DOHH2 (cell line): ENCODE measurements around the gene ZNF558.

Experiments used
- H3F3A ChIP-seq: fragments of 200-600 bp; sonication (generic), shearing (Covaris generic); 2 replicates; pipeline ENCODE4 v1.6.0; 2016; ENCODE audit warnings: antibody characterized with exemption, mild to moderate bottlenecking; ENCODE audit not compliant: control insufficient read depth, insufficient read depth
- H3K27ac ChIP-seq: fragments of 200-600 bp; sonication (generic); 2 replicates; pipeline ENCODE4 v1.5.1; 2014; ENCODE audit warnings: low read depth, mild to moderate bottlenecking, low read length, moderate library complexity
- H3K27me3 ChIP-seq: fragments of 200-600 bp; sonication (generic); 2 replicates; pipeline ENCODE4 v1.6.1; 2014; ENCODE audit warnings: mild to moderate bottlenecking, low read length, mixed read lengths; ENCODE audit not compliant: control insufficient read depth
- H3K36me3 ChIP-seq: fragments of 200-600 bp; sonication (generic); 2 replicates; pipeline ENCODE4 v1.6.1; 2014; ENCODE audit warnings: mild to moderate bottlenecking, low read length, moderate library complexity, mixed read lengths; ENCODE audit not compliant: control insufficient read depth
- H3K4me1 ChIP-seq: fragments of 200-600 bp; sonication (generic); 2 replicates; pipeline ENCODE4 v1.6.1; 2014; ENCODE audit warnings: mild to moderate bottlenecking, low read length, mixed read lengths; ENCODE audit not compliant: control insufficient read depth
- H3K4me2 ChIP-seq: fragments of 200-600 bp; sonication (generic); 2 replicates; pipeline ENCODE4 v1.6.0; 2014; ENCODE audit warnings: mild to moderate bottlenecking, low read length, moderate library complexity
- H3K4me3 ChIP-seq: fragments of 200-600 bp; sonication (generic); 2 replicates; pipeline ENCODE4 v1.5.1; 2014; ENCODE audit warnings: mild to moderate bottlenecking, low read length, mixed read lengths
- H3K79me2 ChIP-seq: fragments of 200-600 bp; sonication (generic); 2 replicates; pipeline ENCODE4 v1.6.1; 2014; ENCODE audit warnings: mild to moderate bottlenecking, low read length, mixed read lengths; ENCODE audit not compliant: control insufficient read depth
- H3K9me2 ChIP-seq: fragments of 200-600 bp; sonication (generic); replicated peaks from 2 replicates; pipeline ENCODE4 v1.6.1; 2014; ENCODE audit warnings: mild to moderate bottlenecking, low read length, mixed read lengths; ENCODE audit not compliant: control insufficient read depth
- H3K9me3 ChIP-seq: fragments of 200-600 bp; sonication (generic); 2 replicates; pipeline ENCODE4 v1.6.1; 2014; ENCODE audit warnings: antibody characterized with exemption, low read length, mixed read lengths; ENCODE audit not compliant: control insufficient read depth, insufficient read depth
- H4K20me1 ChIP-seq: fragments of 200-600 bp; sonication (generic); 2 replicates; pipeline ENCODE4 v1.6.0; 2014; ENCODE audit warnings: low read depth, mild to moderate bottlenecking, antibody characterized with exemption, low read length, moderate library complexity; ENCODE audit not compliant: control insufficient read depth, insufficient read depth
- EZH2phosphoT487 ChIP-seq: fragments of 200-600 bp; sonication (generic); IDR thresholded peaks from 2 replicates; pipeline ENCODE4 v1.6.1; 2017; ENCODE audit warnings: borderline replicate concordance, mild to moderate bottlenecking, antibody characterized with exemption, low read length, moderate library complexity, mixed read lengths
- TF ChIP-seq, protein P1 (sequence below): fragments of 200-600 bp; sonication (generic); IDR thresholded peaks from one replicate; pipeline ENCODE4 v1.5.1; 2014; ENCODE audit warnings: antibody characterized with exemption, mild to moderate bottlenecking, low read depth, low read length; ENCODE audit not compliant: poor library complexity, severe bottlenecking

ZNF558 gene

DNA sequence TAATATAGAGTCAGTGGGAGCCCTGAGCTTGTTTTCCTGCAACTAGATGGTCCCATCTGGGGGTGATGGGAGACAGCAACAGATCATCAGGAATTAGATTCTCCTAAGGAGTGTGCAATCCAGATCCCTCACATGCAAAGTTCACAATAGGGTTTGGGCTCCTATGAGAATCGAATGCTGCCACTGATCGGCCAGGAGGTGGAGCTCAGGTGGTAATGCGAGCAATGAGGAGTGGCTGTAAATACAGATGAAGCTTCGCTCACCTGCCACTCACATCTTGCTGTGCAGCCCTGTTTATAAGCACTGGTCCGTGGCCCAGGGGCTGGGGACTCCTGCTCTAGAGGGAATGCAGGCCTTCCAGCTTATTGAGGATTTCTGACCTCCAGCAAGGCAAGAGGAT lies 5.7 kb downstream of the ZNF558 start:
- no peaks in the 10 kb centered on the region for H3K36me3 ChIP-seq

DNA sequence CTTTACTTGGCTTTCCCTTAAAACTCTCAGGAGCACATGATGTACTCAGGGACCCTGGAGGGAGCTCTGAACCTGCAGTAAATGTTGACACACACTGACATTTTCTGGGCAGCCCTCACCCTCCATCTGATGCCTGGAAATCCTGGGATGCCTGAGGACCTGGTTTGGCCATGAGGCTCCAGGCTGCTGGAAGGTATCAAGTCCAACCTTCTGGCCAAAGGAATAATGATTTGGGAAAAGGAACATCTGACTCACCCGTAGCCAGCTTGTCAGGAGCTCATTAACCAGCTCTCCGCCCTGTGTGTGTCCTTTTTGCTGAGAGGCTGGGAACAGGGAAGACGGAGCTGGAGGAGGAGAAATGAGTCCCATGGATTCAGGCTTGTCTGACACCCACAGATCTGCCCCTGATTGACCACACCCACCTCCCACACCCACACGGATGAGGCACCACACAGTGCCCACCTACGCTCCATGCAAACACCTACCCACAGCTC lies 10.3 kb downstream of the ZNF558 start:
- Histone ChIP-seq H3K79me2 (no peaks in the 10 kb centered on the region), H4K20me1 (no peaks in the 10 kb centered on the region)

More for the DNA sequence above, 5.7 kb downstream of the ZNF558 start:
- Histone ChIP-seq H3K27ac (no peak overlapping the region), H3K9me3 (no peaks in the 10 kb centered on the region), H3K27me3 (no peaks in the 10 kb centered on the region), H3K79me2 (no peaks in the 10 kb centered on the region), H3K4me2 (no peak overlapping the region), H3K4me3 (no peak overlapping the region), H4K20me1 (no peaks in the 10 kb centered on the region), H3K4me1 (peaks cover 11% of the 10 kb centered on the region), H3F3A (no peaks in the 10 kb centered on the region), H3K9me2 (no peaks in the 10 kb centered on the region)
- TF ChIP-seq, protein P1, sequence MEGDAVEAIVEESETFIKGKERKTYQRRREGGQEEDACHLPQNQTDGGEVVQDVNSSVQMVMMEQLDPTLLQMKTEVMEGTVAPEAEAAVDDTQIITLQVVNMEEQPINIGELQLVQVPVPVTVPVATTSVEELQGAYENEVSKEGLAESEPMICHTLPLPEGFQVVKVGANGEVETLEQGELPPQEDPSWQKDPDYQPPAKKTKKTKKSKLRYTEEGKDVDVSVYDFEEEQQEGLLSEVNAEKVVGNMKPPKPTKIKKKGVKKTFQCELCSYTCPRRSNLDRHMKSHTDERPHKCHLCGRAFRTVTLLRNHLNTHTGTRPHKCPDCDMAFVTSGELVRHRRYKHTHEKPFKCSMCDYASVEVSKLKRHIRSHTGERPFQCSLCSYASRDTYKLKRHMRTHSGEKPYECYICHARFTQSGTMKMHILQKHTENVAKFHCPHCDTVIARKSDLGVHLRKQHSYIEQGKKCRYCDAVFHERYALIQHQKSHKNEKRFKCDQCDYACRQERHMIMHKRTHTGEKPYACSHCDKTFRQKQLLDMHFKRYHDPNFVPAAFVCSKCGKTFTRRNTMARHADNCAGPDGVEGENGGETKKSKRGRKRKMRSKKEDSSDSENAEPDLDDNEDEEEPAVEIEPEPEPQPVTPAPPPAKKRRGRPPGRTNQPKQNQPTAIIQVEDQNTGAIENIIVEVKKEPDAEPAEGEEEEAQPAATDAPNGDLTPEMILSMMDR, result peak; percentile 23
- TF ChIP-seq EZH2phosphoT487, result no peak

DNA sequence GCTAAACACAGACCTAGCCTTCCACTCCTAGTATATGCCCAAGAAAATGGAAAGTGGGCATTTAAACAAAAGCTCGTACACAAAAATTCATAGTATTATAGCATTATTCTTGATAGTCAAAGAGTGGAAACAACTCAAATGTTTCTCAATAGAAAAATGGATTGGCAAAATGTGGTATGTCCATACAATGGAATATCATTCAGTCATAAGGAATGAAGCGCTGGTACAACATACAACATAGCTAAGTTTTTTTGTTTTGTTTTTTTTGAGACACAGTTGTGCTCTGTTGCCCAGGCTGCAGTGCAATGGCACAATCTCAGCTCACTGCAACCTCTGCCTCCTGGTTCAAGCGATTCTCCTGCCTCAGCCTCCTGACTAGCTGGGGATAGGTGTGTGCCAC lies 11.9 kb downstream of the ZNF558 start:
- Histone ChIP-seq H3K4me3 (no peak overlapping the region), H3K27ac (no peak overlapping the region), H3F3A (no peaks in the 10 kb centered on the region), H4K20me1 (no peaks in the 10 kb centered on the region), H3K9me3 (no peaks in the 10 kb centered on the region), H3K36me3 (0 out of 2 replicates have a peak, but pooled peaks cover 3% of the 10 kb centered on the region), H3K9me2 (no peaks in the 10 kb centered on the region), H3K79me2 (no peaks in the 10 kb centered on the region), H3K27me3 (no peaks in the 10 kb centered on the region), H3K4me2 (no peak overlapping the region), H3K4me1 (no peaks in the 10 kb centered on the region)
- TF ChIP-seq EZH2phosphoT487, result no peak
- TF ChIP-seq, protein P1, result no peak

More for the DNA sequence above, 10.3 kb downstream of the ZNF558 start:
- Histone ChIP-seq H3K4me2 (no peak overlapping the region), H3K9me3 (no peaks in the 10 kb centered on the region), H3K4me3 (no peak overlapping the region), H3K36me3 (0 out of 2 replicates have a peak, but pooled peaks cover 3% of the 10 kb centered on the region), H3K4me1 (peaks cover 4% of the 10 kb centered on the region), H3K9me2 (no peaks in the 10 kb centered on the region), H3K27me3 (no peaks in the 10 kb centered on the region), H3F3A (no peaks in the 10 kb centered on the region), H3K27ac (no peak overlapping the region)
- no peak for TF ChIP-seq EZH2phosphoT487
- TF ChIP-seq, protein P1, result no peak

DNA sequence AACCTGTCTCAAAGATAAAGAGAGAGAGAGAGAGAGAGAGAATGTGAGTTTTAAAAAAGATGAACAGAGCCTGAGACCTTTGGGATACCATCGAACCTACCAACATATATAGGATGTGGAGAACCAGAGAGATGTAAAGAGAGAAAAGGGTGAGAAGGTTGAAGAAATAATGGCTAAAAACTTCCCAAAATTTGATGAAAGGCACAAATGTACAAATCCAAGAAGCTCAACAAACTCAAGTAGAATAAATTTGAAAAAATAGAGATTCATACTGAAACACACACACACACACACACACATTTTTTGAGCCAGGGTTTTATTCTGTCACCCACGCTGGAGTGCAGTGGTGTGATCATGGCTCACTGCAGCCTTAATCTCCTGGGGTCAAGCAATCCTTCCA lies 16.3 kb downstream of the ZNF558 start:
- TF ChIP-seq EZH2phosphoT487, result no peak
- TF ChIP-seq, protein P1, result no peak
- Histone ChIP-seq H3K27me3 (no peaks in the 10 kb centered on the region), H3K4me2 (no peak overlapping the region), H3K4me3 (no peak overlapping the region), H4K20me1 (no peaks in the 10 kb centered on the region), H3K79me2 (no peaks in the 10 kb centered on the region), H3K36me3 (peaks cover 27% of the 10 kb centered on the region), H3K4me1 (no peaks in the 10 kb centered on the region), H3K27ac (no peak overlapping the region), H3F3A (no peaks in the 10 kb centered on the region), H3K9me2 (no peaks in the 10 kb centered on the region), H3K9me3 (peaks cover 24% of the 10 kb centered on the region)
